ENCODE data around the gene AXIN1. TPM values are rescaled to one million over a fixed set of nuclear protein-coding genes. Genes with fewer than 3 reads are reported as not detected.
"Not testable (repeated sequence)": the region's sequence is repeated elsewhere in the genome, so short reads cannot be mapped to it uniquely, and the experiment has no call there.

Gene AXIN1
- total RNA-seq, 1 experiment from 2014 or later = 42.0 TPM

- intact Hi-C loops (cut with micrococcal nuclease; ENCODE audit: unreplicated experiment) = no loop called here
- ChIA-PET POLR2A (ENCODE audit: unreplicated experiment) (interaction anchor here (0.6 to 0.7 kb wide), 3 partner anchors 10 to 123 kb away, joined by 3 to 5 read pairs (median 4); no protein-coding TSS in a partner anchor), CTCF (no interaction called here)
- Histone ChIP-seq H3K79me2 (ENCODE audit: low read depth) (no peaks in the 10 kb centered on the region), H3K4me3 (no peak overlapping the region), H4K20me1 (ENCODE audit: insufficient read depth) (no peaks in the 10 kb centered on the region), H3F3A (ENCODE audit: insufficient read depth, low read depth) (0 out of 2 replicates have a peak, but pooled peaks cover 5% of the 10 kb centered on the region), H3K36me3 (ENCODE audit: low read depth) (no peaks in the 10 kb centered on the region), H3K4me1 (replicated peaks; ENCODE audit: insufficient read depth) (no peaks in the 10 kb centered on the region), H3K4me2 (no peak overlapping the region), H3K9me3 (ENCODE audit: insufficient read depth, low read depth) (no peaks in the 10 kb centered on the region), H3K27me3 (ENCODE audit: insufficient read depth, low read depth) (peaks cover 8% of the 10 kb centered on the region), H3K27ac (no peak overlapping the region), H2AFZ (no peak overlapping the region), H3K9me2 (ENCODE audit: insufficient read depth) (no peaks in the 10 kb centered on the region)
- no TSS peak for BruUV-seq (replicated peaks)
- no peak for TF ChIP-seq CTCF (conservative IDR thresholded peaks at IDR 0.05)
- TF ChIP-seq EZH2 (IDR thresholded peaks at IDR 0.05; ENCODE audit: low read depth) = no peak
- no peak for DNase-seq
These were observed 83.3 kb downstream of the AXIN1 start for GRCh38 chr16:269061-269796.

- H3K36me3 ChIP-seq (ENCODE audit: low read depth) = no peaks in the 10 kb centered on the region
- H3K27me3 ChIP-seq (ENCODE audit: insufficient read depth, low read depth) = peaks cover 8% of the 10 kb centered on the region
- no peaks in the 10 kb centered on the region for H4K20me1 ChIP-seq (ENCODE audit: insufficient read depth)
- H3K4me3 ChIP-seq = no peak overlapping the region
- H2AFZ ChIP-seq = no peak overlapping the region
- intact Hi-C loops (cut with micrococcal nuclease; ENCODE audit: unreplicated experiment) = no loop called here
- TF ChIP-seq EZH2 (IDR thresholded peaks at IDR 0.05; ENCODE audit: low read depth) = no peak
- H3K79me2 ChIP-seq (ENCODE audit: low read depth) = no peaks in the 10 kb centered on the region
- no peaks in the 10 kb centered on the region for H3K4me1 ChIP-seq (replicated peaks; ENCODE audit: insufficient read depth)
- H3F3A ChIP-seq (ENCODE audit: insufficient read depth, low read depth) = 0 out of 2 replicates have a peak, but pooled peaks cover 5% of the 10 kb centered on the region
- POLR2A ChIA-PET (ENCODE audit: unreplicated experiment) = interaction anchor here (0.6 to 0.7 kb wide), 3 partner anchors 11 to 123 kb away, joined by 3 to 5 read pairs (median 4); no protein-coding TSS in a partner anchor
- H3K9me2 ChIP-seq (ENCODE audit: insufficient read depth) = no peaks in the 10 kb centered on the region
- no peak overlapping the region for H3K4me2 ChIP-seq
- BruUV-seq (replicated peaks) = TSS peak; percentile 32
- H3K27ac ChIP-seq = no peak overlapping the region
- DNase-seq = peak in 1 of 2 experiments; percentile 44
- CTCF ChIA-PET = no interaction called here
- H3K9me3 ChIP-seq (ENCODE audit: insufficient read depth, low read depth) = no peaks in the 10 kb centered on the region
These were observed 84.1 kb downstream of the AXIN1 start for GRCh38 chr16:268141-269053.

- H3K9me2 ChIP-seq (ENCODE audit: insufficient read depth); H3K4me3 ChIP-seq; H3K79me2 ChIP-seq (ENCODE audit: low read depth); H3K4me1 ChIP-seq (replicated peaks; ENCODE audit: insufficient read depth); H2AFZ ChIP-seq; BruUV-seq (replicated peaks); H3K27me3 ChIP-seq (ENCODE audit: insufficient read depth, low read depth); POLR2A ChIA-PET (ENCODE audit: unreplicated experiment); H3K4me2 ChIP-seq; intact Hi-C loops (cut with micrococcal nuclease; ENCODE audit: unreplicated experiment); H3K9me3 ChIP-seq (ENCODE audit: insufficient read depth, low read depth); H4K20me1 ChIP-seq (ENCODE audit: insufficient read depth); H3F3A ChIP-seq (ENCODE audit: insufficient read depth, low read depth); CTCF ChIA-PET; DNase-seq; H3K27ac ChIP-seq; H3K36me3 ChIP-seq (ENCODE audit: low read depth): not testable (repeated sequence)
These were observed 85.0 kb downstream of the AXIN1 start for GRCh38 chr16:267562-267961.

All from PC-9 (cell line).